GM12865 (cell line): ENCODE measurements around the gene CCDC12.

Source experiments
- DNase-seq: peaks from one replicate; pipeline ENCODE4 v3.0.0; 2010; ENCODE audit warnings: low read depth
- H3K4me3 ChIP-seq: 2 replicates; pipeline ENCODE4 v1.5.1; 2011; ENCODE audit warnings: mild to moderate bottlenecking, low read depth, low read length, control low read depth
- TF ChIP-seq, protein P1 (sequence below): IDR thresholded peaks from 2 replicates; pipeline ENCODE4 v1.5.1; 2011; ENCODE audit warnings: low read length, control low read depth, low read depth, inconsistent platforms; ENCODE audit not compliant: insufficient read depth; ENCODE audit errors: missing control alignments

Gene CCDC12

DNA sequence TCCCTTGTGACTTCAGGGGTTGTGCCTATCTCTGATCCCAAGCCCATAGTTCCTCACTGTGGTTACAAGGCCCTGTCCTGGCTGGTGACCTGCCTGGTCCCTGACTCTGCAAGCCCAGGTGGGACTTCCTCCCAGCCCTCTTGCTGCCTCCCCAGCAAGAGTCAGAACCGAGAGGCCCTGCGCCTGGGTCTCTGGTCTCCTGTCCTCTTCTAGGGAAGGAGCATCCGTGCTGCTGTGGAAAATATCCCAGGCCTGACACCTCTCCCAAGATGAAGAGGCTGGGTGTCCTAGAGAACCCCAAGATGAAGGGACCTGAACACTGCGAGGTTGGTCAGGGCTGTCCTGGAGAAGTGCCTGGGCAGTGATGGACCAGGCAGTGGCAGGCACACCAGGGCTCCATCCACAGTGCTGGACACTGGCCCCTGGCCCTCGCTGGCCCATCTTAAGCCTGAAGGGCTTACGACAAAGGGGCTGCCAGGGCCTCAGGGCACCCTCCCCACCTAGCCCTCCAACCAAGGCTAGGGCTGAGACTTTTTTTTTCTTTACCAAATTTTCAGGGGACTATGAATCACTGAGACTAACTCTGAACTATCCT is 66.3 kb downstream of the CCDC12 start:
- TF ChIP-seq, protein P1, sequence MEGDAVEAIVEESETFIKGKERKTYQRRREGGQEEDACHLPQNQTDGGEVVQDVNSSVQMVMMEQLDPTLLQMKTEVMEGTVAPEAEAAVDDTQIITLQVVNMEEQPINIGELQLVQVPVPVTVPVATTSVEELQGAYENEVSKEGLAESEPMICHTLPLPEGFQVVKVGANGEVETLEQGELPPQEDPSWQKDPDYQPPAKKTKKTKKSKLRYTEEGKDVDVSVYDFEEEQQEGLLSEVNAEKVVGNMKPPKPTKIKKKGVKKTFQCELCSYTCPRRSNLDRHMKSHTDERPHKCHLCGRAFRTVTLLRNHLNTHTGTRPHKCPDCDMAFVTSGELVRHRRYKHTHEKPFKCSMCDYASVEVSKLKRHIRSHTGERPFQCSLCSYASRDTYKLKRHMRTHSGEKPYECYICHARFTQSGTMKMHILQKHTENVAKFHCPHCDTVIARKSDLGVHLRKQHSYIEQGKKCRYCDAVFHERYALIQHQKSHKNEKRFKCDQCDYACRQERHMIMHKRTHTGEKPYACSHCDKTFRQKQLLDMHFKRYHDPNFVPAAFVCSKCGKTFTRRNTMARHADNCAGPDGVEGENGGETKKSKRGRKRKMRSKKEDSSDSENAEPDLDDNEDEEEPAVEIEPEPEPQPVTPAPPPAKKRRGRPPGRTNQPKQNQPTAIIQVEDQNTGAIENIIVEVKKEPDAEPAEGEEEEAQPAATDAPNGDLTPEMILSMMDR: no peak
- H3K4me3 ChIP-seq: no peak overlapping the region
- DNase-seq: no peak

DNA sequence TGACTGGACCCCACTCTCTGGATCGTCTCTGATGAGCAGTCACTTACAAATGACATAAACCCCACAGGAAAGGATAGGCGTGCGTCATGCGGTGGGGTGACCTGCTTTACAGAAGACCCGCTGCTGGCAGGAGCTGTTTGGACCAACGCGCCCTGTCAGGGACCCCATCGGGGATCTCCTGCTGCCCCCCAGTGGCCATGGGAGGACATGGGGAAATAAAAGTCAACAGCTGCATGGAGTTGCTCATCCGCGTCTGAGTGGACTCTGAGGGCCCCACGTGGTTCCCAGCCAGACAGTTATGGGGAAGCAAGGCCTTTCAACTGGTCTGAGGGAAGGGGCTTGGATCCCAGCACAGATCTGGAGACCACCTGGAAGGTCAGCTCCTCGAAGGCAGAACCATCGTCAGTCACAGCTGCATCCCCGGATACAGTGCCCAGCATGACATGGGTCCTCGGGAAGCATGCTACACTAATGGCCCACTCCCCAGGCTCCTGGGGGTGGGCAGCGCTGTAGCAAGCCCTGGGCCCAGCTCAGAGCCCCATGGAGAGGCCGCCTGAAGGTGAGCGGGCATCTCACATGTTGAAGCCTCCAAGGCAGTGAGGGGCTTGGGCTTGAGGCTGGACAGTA is 66.9 kb downstream of the CCDC12 start:
- TF ChIP-seq, protein P1: peak; percentile 80
- no peak overlapping the region for H3K4me3 ChIP-seq
- DNase-seq: peak; percentile 80

DNA sequence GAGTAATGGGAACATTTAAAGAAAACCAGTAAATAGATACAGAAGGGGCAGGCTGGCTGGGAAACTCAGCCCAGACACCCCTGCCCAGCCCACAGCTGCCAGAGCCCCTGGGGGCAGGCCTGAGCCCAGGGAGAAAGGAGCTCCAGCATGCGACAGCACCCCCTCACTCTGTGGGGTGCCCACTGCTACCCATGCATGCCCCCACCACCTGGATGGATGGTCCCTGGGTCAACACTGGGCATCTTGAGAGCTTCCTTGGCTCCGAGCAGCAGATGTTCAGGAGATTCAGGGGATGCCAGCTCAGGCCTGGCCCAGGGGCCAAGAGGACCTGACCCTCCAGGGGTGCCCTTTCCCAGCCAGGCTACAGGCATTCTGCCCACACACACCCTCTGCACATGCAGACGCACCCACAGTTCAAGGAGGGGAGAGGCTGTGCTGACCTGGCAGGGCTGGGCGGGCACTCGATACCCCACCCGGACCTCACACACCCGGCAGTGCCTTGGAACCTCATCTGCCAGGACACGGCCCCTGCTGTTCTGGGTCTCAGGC is 67.5 kb downstream of the CCDC12 start:
- H3K4me3 ChIP-seq: no peak overlapping the region
- no peak for DNase-seq
- TF ChIP-seq, protein P1: no peak

DNA sequence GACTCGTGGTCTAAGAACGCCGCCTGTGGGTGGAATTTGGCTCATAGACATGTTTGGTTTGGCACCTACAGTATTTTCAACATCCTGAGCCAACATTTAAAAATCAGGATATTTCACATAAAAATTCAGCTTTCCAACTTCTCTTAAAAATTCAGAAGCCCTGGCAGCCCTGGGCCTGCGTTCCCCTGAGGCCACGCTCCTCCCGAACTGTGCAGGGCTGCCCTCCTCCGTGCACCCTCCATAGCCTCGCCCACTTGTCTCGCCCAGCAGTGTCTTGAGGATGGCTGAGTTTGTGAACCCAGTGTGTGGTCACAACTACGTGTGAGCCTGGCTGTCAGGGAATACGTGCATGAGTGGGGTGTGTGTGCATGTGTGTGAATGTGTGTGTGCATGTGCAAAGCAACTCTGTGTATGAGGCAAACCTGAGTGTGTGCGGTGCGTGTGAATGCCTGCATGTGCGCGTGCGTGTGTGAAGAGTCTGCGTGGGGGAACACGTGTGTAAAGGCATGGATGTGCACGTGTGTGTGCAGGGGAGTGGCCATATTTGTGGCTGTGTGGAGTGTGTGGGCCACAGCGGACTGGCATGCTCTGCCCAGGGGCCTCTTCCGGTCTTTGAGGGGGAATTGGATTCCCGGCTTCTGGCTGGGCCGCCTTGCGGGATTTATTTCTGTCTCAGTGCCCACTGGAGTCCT is 68.1 kb downstream of the CCDC12 start:
- TF ChIP-seq, protein P1: peak; percentile 5
- DNase-seq: no peak
- no peak overlapping the region for H3K4me3 ChIP-seq

DNA sequence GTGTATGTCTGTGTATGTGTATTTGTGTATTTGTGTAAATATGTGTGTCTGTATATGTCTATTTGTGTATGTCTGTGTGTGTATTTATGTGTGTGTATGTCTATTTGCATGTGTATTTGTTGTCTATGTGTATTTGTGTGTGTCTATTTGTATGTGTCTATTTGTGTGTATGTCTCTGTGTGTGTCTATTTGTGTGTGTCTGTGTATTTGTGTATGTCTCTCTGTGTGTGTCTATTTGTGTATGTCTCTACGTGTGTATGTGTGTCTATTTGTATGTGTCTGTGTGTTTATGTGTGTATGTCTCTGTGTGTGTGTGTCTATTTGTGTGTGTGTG is 68.6 kb downstream of the CCDC12 start:
- DNase-seq: no peak
- no peak overlapping the region for H3K4me3 ChIP-seq
- TF ChIP-seq, protein P1: no peak

DNA sequence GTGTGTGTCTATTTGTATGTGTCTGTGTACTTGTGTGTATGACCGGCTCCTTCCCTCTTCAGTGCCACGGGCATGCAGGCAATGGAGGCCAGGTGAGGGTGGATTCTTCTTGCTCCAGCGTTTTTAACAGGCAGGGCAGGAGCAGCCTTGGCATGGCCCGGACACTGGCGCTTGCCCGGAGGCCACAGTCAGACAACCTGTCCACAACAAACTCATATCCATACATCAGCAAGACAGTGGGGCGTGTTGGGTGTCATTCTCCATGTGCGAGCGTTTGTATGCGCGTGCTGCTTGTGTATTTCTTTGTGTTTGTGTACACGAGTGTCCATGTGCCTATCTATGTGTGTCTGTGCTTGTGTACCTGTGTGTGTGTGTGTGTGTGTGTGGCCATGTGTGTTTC is 69.3 kb downstream of the CCDC12 start:
- no peak for DNase-seq
- TF ChIP-seq, protein P1: no peak
- H3K4me3 ChIP-seq: no peak overlapping the region
